ENCODE data around the gene GPR3.
"Not testable (repeated sequence)": the region's sequence is repeated elsewhere in the genome, so short reads cannot be mapped to it uniquely, and the experiment has no call there.

GPR3 gene

GRCh38 chr1:27403065-27403726, 10.8 kb downstream of the GPR3 start:
- TF ChIP-seq, protein P1, sequence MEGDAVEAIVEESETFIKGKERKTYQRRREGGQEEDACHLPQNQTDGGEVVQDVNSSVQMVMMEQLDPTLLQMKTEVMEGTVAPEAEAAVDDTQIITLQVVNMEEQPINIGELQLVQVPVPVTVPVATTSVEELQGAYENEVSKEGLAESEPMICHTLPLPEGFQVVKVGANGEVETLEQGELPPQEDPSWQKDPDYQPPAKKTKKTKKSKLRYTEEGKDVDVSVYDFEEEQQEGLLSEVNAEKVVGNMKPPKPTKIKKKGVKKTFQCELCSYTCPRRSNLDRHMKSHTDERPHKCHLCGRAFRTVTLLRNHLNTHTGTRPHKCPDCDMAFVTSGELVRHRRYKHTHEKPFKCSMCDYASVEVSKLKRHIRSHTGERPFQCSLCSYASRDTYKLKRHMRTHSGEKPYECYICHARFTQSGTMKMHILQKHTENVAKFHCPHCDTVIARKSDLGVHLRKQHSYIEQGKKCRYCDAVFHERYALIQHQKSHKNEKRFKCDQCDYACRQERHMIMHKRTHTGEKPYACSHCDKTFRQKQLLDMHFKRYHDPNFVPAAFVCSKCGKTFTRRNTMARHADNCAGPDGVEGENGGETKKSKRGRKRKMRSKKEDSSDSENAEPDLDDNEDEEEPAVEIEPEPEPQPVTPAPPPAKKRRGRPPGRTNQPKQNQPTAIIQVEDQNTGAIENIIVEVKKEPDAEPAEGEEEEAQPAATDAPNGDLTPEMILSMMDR (IDR thresholded peaks at IDR 0.05), result no peak
- DNase-seq (ENCODE audit: low spot score), result no peak
- Histone ChIP-seq H3K4me3 (peak overlapping the region; percentile 37), H3K27ac (peak overlapping the region; percentile 31 to 82)

DNA sequence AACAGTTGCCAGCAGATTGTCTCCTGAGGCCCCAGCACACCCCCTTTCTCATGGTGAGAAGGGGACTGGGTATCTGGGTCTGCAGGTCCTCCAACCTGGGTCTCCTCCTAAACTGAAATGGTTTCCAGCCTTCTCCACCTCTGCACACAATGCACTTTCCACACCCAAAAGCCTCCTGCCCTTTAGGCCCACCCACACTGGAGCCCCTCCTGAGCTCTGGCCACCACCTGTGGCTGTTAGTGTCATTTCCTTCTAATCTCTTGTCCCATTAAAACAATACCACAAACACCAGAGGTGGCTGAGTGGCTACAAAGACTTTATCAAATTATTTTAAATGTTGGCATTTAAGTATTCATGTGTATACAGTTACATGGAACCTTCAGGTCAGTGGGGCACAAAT, 11.5 kb downstream of the GPR3 start:
- peak overlapping the region; percentile 37 for H3K4me3 ChIP-seq
- H3K27ac ChIP-seq, result peak overlapping the region; percentile 31 to 82
- DNase-seq (ENCODE audit: low spot score), result no peak
- TF ChIP-seq, protein P1 (IDR thresholded peaks at IDR 0.05), result no peak

DNA sequence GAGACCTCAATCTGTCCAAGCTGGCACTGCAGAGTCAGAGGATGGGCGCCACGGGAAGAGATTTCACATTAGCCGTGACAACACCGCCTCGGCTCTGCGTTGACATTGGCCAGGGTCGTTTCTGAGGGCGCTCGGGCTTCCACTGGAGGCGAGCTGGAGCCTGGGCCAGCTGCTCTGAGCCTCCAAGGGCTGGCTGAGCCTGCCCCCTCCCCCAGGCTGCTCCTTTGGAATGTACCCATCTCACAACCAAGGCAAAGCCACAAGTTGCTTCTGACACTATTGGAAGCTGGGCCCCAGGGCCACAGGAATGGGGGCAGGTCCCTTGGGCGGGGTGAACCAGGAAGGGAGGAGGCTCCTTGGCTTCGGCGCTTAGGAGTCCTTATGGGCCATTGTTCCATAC, 12.7 kb downstream of the GPR3 start:
- Histone ChIP-seq H3K4me3 (no peak overlapping the region), H3K27ac (peak overlapping the region; percentile 31 to 82)
- no peak for DNase-seq (ENCODE audit: low spot score)
- TF ChIP-seq, protein P1 (IDR thresholded peaks at IDR 0.05), result no peak

- peak overlapping the region in 1 of 2 donors; percentile 69 for H3K27ac ChIP-seq
- H3K4me3 ChIP-seq; DNase-seq (ENCODE audit: low spot score): not testable (repeated sequence)
These were observed 13.4 kb downstream of the GPR3 start for GRCh38 chr1:27405598-27406361.

DNA sequence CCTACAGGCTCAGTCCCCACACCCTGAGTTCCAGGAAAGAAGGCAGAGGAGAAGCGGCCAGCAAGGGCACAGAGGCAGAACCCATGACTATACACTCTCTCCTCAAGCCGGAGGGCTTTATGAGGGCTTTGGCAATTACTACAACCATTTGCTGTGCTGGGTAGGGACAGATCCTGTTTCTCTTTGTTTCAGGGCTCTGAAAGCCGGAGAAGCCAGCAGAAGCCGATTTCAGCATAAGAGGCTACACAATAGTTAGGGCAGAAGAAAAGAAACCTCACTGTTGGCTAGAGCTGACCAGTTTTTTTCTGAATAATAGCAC, 13.9 kb downstream of the GPR3 start:
- TF ChIP-seq, protein P1 (IDR thresholded peaks at IDR 0.05), result no peak
- Histone ChIP-seq H3K4me3 (no peak overlapping the region), H3K27ac (peak overlapping the region in 1 of 2 donors; percentile 69)
- no peak for DNase-seq (ENCODE audit: low spot score)

- not testable (repeated sequence) for DNase-seq (ENCODE audit: low spot score); H3K4me3 ChIP-seq
- H3K27ac ChIP-seq, result peak overlapping the region in 1 of 2 donors; percentile 69
These were observed 14.4 kb downstream of the GPR3 start for GRCh38 chr1:27406791-27407190.

- TF ChIP-seq, protein P1 (IDR thresholded peaks at IDR 0.05), result no peak
- Histone ChIP-seq H3K4me3 (no peak overlapping the region), H3K27ac (no peak overlapping the region)
These were observed 15.7 kb downstream of the GPR3 start for GRCh38 chr1:27408151-27408550.

GRCh38 chr1:27409669-27410068, 17.2 kb downstream of the GPR3 start:
- no peak for DNase-seq (ENCODE audit: low spot score)
- H3K4me3 ChIP-seq, result no peak overlapping the region
- H3K27ac ChIP-seq, result no peak overlapping the region
- TF ChIP-seq, protein P1 (IDR thresholded peaks at IDR 0.05), result no peak

More at GRCh38 chr1:27408151-27408550, 15.7 kb downstream of the GPR3 start:
- DNase-seq (ENCODE audit: low spot score), result no peak
